IPS DF 6.9 (cell line): ENCODE results near the gene GP1BB.

Experiments used
- DNase-seq: peaks from one replicate; pipeline ENCODE4 v3.0.0-alpha.2; 2013; ENCODE audit warnings: low read depth, low spot score
- H3K27ac ChIP-seq: one replicate; pipeline ENCODE4 v1.5.1; 2013; ENCODE audit warnings: low read length, control low read depth
- H3K27me3 ChIP-seq: 2 replicates; pipeline ENCODE4 v1.6.1; 2013; ENCODE audit warnings: mild to moderate bottlenecking, low read length; ENCODE audit not compliant: control insufficient read depth, insufficient read depth
- H3K36me3 ChIP-seq: 2 replicates; pipeline ENCODE4 v1.6.1; 2013; ENCODE audit warnings: low read length; ENCODE audit not compliant: control insufficient read depth, insufficient read depth
- H3K4me1 ChIP-seq: 2 replicates; pipeline ENCODE4 v1.6.1; 2013; ENCODE audit warnings: low read length; ENCODE audit not compliant: control insufficient read depth, insufficient read depth
- H3K4me3 ChIP-seq: 2 replicates; pipeline ENCODE4 v1.5.1; 2013; ENCODE audit warnings: mild to moderate bottlenecking, low read length
- H3K9me3 ChIP-seq: 2 replicates; pipeline ENCODE4 v1.6.1; 2013; ENCODE audit warnings: low read length, inconsistent platforms; ENCODE audit not compliant: control insufficient read depth, insufficient read depth
- WGBS: extraction: QIAGEN DNeasy Blood & Tissue Kit; methylation state at CpG from one replicate; pipeline ENCODE4 v1.1.7; 2013; ENCODE audit warnings: mixed read lengths, missing lambda C conversion rate; ENCODE audit not compliant: insufficient read length, insufficient coverage; 5-methylcytosine and 5-hydroxymethylcytosine counted together

GP1BB gene

GRCh38 chr22:19727310-19728150 lies 4.2 kb downstream of the GP1BB start:
- peaks cover 46% of the 10 kb centered on the region for H3K27me3 ChIP-seq
- no CpG with 5 or more reads among the region's 61 CpGs for WGBS

DNA sequence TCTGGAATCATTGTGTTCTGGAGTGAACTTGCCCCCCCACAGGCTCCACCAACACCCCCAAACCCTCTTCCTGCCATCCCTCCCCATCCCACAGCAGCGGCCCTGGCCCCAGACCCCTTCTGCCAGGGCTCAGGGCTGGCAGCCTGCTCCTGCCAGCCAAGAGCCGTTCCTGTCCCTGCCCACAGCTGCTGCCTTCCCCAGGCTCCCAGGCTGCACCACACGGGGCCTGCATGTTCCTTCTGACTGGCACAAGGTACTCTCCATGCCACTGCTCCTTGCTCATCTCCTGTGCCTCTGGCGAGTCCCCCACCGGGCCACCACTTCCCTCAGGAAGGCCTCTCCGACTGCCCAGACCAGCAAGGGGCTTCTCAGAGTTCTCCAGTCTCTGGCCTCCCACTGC lies 4.9 kb downstream of the GP1BB start:
- no peaks in the 10 kb centered on the region; the same call in 1 of the 2 replicates for H3K4me1 ChIP-seq
- H3K27ac ChIP-seq: no peak overlapping the region
- no peak overlapping the region for H3K4me3 ChIP-seq
- H3K36me3 ChIP-seq: no peaks in the 10 kb centered on the region
- H3K27me3 ChIP-seq: peaks cover 38% of the 10 kb centered on the region
- no peaks in the 10 kb centered on the region for H3K9me3 ChIP-seq
- no peak for DNase-seq
- no CpG with 5 or more reads among the region's 6 CpGs for WGBS

More at GRCh38 chr22:19727310-19728150, 4.2 kb downstream of the GP1BB start:
- Histone ChIP-seq H3K27ac (no peak overlapping the region), H3K4me1 (peaks cover 4% of the 10 kb centered on the region), H3K9me3 (no peaks in the 10 kb centered on the region), H3K36me3 (no peaks in the 10 kb centered on the region), H3K4me3 (no peak overlapping the region)
- no peak for DNase-seq

DNA sequence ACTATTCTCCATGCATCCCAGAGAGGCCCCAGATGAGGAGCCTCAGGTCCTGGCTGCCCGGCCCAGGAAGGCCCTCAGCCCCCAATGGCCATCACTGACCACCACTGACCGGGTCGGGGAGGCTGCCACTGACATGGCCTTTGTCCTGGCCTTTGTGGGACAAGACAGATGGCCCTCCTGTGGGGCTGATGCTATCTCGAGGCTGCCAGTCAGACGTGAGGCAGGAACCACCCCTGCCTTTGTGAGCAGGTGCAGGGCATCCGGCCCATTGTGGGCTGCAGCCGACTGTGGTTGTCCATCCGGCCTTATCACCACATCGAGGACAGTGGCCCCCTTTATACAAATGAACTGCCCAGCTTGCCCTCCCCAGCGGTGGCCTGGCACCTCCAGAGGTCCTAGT lies 5.5 kb downstream of the GP1BB start:
- H3K4me1 ChIP-seq: no peaks in the 10 kb centered on the region; the same call in 1 of the 2 replicates
- H3K27me3 ChIP-seq: peaks cover 33% of the 10 kb centered on the region
- DNase-seq: no peak
- no peak overlapping the region for H3K4me3 ChIP-seq
- H3K36me3 ChIP-seq: no peaks in the 10 kb centered on the region
- no CpG with 5 or more reads among the region's 10 CpGs for WGBS
- no peaks in the 10 kb centered on the region for H3K9me3 ChIP-seq
- H3K27ac ChIP-seq: no peak overlapping the region

- no peaks in the 10 kb centered on the region for H3K9me3 ChIP-seq
- H3K36me3 ChIP-seq: no peaks in the 10 kb centered on the region
- no peak for DNase-seq
- no peaks in the 10 kb centered on the region; the same call in 1 of the 2 replicates for H3K4me1 ChIP-seq
- no peak overlapping the region for H3K27ac ChIP-seq
- H3K27me3 ChIP-seq: peaks cover 28% of the 10 kb centered on the region
- H3K4me3 ChIP-seq: no peak overlapping the region
- no CpG with 5 or more reads among the region's 9 CpGs for WGBS
These were observed 6.2 kb downstream of the GP1BB start for GRCh38 chr22:19729507-19729906.

- Histone ChIP-seq H3K4me1 (no peaks in the 10 kb centered on the region; the same call in 1 of the 2 replicates), H3K9me3 (no peaks in the 10 kb centered on the region), H3K27me3 (peaks cover 21% of the 10 kb centered on the region), H3K36me3 (no peaks in the 10 kb centered on the region), H3K4me3 (no peak overlapping the region), H3K27ac (no peak overlapping the region)
- no CpG with 5 or more reads among the region's 8 CpGs for WGBS
- no peak for DNase-seq
These were observed 6.9 kb downstream of the GP1BB start for GRCh38 chr22:19730198-19730597.

DNA sequence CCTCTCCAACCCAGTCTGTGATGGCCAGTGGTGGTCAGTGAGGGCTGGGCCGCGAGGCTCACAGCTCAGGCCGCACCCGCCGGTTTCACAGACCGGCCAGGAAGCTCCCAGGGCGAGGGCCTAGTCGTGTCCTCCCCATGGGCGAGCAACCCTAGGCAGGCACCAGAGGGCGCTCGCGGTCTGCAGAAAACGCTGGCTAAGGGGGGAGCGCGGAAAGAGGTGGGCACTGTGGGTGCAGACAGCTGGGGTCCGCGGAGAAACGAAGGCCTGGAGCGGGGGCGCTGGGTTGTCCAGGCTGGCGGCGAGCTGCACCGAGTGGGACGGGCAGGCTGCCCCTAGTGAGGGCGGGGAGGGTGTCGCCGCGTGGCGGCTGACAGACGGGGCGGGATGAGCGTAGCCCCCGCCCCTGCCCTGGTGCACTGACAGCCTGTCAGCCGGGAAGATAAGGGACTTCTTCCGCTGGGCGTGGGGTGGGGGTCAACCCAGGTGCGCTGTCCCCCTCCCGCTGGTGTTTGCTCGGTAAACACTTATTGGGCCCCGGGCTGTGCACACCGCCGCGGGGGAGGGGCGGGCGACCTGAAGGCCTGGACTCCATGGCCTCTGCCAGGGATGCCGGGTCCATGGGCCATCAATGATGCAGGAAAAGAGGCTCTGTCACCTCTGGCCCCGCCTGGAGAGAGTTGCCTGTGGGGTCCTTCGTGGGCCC lies 7.5 kb downstream of the GP1BB start:
- Histone ChIP-seq H3K4me3 (peak overlapping the region; percentile 20; the same call in 1 of the 2 replicates), H3K36me3 (no peaks in the 10 kb centered on the region), H3K4me1 (no peaks in the 10 kb centered on the region; the same call in 1 of the 2 replicates), H3K9me3 (no peaks in the 10 kb centered on the region), H3K27me3 (peaks cover 17% of the 10 kb centered on the region; the same call in 1 of the 2 replicates), H3K27ac (no peak overlapping the region)
- no peak for DNase-seq
- WGBS: no CpG with 5 or more reads among the region's 48 CpGs

- Histone ChIP-seq H3K9me3 (no peaks in the 10 kb centered on the region), H3K27me3 (peaks cover 14% of the 10 kb centered on the region; the same call in 1 of the 2 replicates)
These were observed 8.2 kb downstream of the GP1BB start for GRCh38 chr22:19731361-19732135.

DNA sequence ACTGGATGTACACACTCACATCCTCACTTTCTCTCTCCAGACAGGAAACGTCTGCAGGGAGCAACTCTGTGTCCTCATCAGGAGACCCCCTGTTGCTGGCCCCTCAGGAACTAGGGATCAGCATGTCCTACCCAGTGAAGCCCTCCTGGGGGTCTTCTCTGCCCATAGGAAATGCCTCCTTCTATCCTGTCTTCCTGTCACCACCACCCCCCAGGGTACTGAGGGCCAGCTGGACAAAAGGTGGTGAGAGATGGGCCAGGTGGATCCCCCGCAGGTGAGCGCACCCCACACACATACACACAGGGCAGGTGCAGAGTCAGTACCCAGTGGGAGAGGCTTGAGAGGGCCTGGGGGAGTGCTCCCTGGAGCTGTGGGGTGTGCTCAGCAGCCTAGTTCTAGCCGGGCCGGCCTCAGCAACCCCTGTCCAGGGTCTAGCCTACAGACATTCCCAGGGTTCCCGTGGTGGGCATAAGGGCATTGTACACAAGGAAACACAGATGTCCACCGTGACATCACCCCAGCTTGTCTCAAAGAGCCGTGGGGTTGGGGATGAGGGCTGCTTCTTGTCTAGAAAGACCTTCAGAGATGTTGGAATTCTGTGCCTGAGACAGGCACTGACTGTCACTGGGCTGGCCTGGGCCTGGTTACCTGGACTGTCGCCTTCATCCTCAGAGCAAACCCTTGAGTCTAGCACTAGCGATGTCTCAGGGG lies 9.2 kb downstream of the GP1BB start:
- Histone ChIP-seq H3K9me3 (no peaks in the 10 kb centered on the region), H3K27ac (no peak overlapping the region), H3K4me1 (no peaks in the 10 kb centered on the region; the same call in 1 of the 2 replicates), H3K27me3 (peaks cover 9% of the 10 kb centered on the region; the same call in 1 of the 2 replicates), H3K36me3 (no peaks in the 10 kb centered on the region), H3K4me3 (no peak overlapping the region)
- DNase-seq: no peak
- no CpG with 5 or more reads among the region's 10 CpGs for WGBS

More at GRCh38 chr22:19731361-19732135, 8.2 kb downstream of the GP1BB start:
- no peaks in the 10 kb centered on the region; the same call in 1 of the 2 replicates for H3K4me1 ChIP-seq
- WGBS: no CpG with 5 or more reads among the region's 21 CpGs
- no peak overlapping the region for H3K4me3 ChIP-seq
- no peaks in the 10 kb centered on the region for H3K36me3 ChIP-seq
- H3K27ac ChIP-seq: no peak overlapping the region
- no peak for DNase-seq

GRCh38 chr22:19733755-19734154 lies 10.4 kb downstream of the GP1BB start:
- Histone ChIP-seq H3K36me3 (no peaks in the 10 kb centered on the region), H3K9me3 (no peaks in the 10 kb centered on the region), H3K27ac (no peak overlapping the region), H3K27me3 (peaks cover 2% of the 10 kb centered on the region; the same call in 1 of the 2 replicates), H3K4me3 (no peak overlapping the region), H3K4me1 (no peaks in the 10 kb centered on the region; the same call in 1 of the 2 replicates)
- no CpG with 5 or more reads among the region's 5 CpGs for WGBS
- DNase-seq: no peak
